Measurements from ENCODE around the gene LIN7B. TPM values are rescaled to one million over a fixed set of nuclear protein-coding genes. Genes with fewer than 3 reads are reported as not detected.

The LIN7B gene
- total RNA-seq, 1 donor from 2014 or later: 5.8 TPM

GRCh38 chr19:49107625-49108459 lies 6.3 kb upstream of the LIN7B start:
- H3K27me3 ChIP-seq (ENCODE audit: control insufficient read depth, insufficient read depth, low read length): no peaks in the 10 kb centered on the region

DNA sequence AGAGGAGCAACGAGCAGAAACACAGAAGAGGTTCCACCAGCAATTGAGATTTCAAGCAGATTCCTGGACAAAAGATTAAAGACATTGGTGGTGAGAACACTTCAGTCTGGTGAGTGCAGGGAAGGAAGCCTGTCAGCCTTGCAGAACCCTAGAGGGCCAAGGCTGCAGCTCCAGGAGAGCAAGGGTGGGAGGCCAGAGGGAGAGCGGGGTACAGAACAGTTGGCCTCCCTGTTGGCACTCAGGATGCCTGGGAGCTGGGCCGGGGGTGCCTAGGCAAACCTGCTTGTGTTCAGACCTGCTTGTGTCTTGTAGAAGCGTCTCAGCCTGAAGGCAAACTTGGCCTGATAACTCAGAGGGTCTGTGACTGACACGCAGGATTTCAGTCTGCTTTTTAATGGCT lies 5.1 kb upstream of the LIN7B start:
- Histone ChIP-seq H3K36me3 (ENCODE audit: control insufficient read depth, insufficient read depth, low read length) (peaks cover 9% of the 10 kb centered on the region), H3K4me3 (ENCODE audit: low read depth, low read length) (no peak overlapping the region), H3K27me3 (ENCODE audit: control insufficient read depth, insufficient read depth, low read length) (no peaks in the 10 kb centered on the region)
- DNase-seq (ENCODE audit: low read depth): no peak
- TF ChIP-seq CTCF (IDR thresholded peaks at IDR 0.05; ENCODE audit: insufficient read depth, low read length, poor library complexity, severe bottlenecking): no peak

More at GRCh38 chr19:49107625-49108459, 6.3 kb upstream of the LIN7B start:
- no peak for DNase-seq (ENCODE audit: low read depth)
- no peak for TF ChIP-seq CTCF (IDR thresholded peaks at IDR 0.05; ENCODE audit: insufficient read depth, low read length, poor library complexity, severe bottlenecking)
- H3K36me3 ChIP-seq (ENCODE audit: control insufficient read depth, insufficient read depth, low read length): peaks cover 9% of the 10 kb centered on the region
- H3K4me3 ChIP-seq (ENCODE audit: low read depth, low read length): no peak overlapping the region

GRCh38 chr19:49109569-49110233 lies 4.5 kb upstream of the LIN7B start:
- no peaks in the 10 kb centered on the region for H3K27me3 ChIP-seq (ENCODE audit: control insufficient read depth, insufficient read depth, low read length)

GRCh38 chr19:49110567-49110966 lies 3.6 kb upstream of the LIN7B start:
- H3K4me3 ChIP-seq (ENCODE audit: low read depth, low read length): no peak overlapping the region
- DNase-seq (ENCODE audit: low read depth): no peak
- H3K36me3 ChIP-seq (ENCODE audit: control insufficient read depth, insufficient read depth, low read length): peaks cover 8% of the 10 kb centered on the region
- TF ChIP-seq CTCF (IDR thresholded peaks at IDR 0.05; ENCODE audit: insufficient read depth, low read length, poor library complexity, severe bottlenecking): no peak
- no peaks in the 10 kb centered on the region for H3K27me3 ChIP-seq (ENCODE audit: control insufficient read depth, insufficient read depth, low read length)

More at GRCh38 chr19:49109569-49110233, 4.5 kb upstream of the LIN7B start:
- Histone ChIP-seq H3K4me3 (ENCODE audit: low read depth, low read length) (no peak overlapping the region), H3K36me3 (ENCODE audit: control insufficient read depth, insufficient read depth, low read length) (peaks cover 9% of the 10 kb centered on the region)
- DNase-seq (ENCODE audit: low read depth): no peak
- no peak for TF ChIP-seq CTCF (IDR thresholded peaks at IDR 0.05; ENCODE audit: insufficient read depth, low read length, poor library complexity, severe bottlenecking)

GRCh38 chr19:49111218-49111998 lies 2.8 kb upstream of the LIN7B start:
- H3K36me3 ChIP-seq (ENCODE audit: control insufficient read depth, insufficient read depth, low read length): peaks cover 6% of the 10 kb centered on the region
- no peak for DNase-seq (ENCODE audit: low read depth)
- H3K27me3 ChIP-seq (ENCODE audit: control insufficient read depth, insufficient read depth, low read length): no peaks in the 10 kb centered on the region
- no peak overlapping the region for H3K4me3 ChIP-seq (ENCODE audit: low read depth, low read length)
- TF ChIP-seq CTCF (IDR thresholded peaks at IDR 0.05; ENCODE audit: insufficient read depth, low read length, poor library complexity, severe bottlenecking): no peak
